GM23338 (cell line): ENCODE results near the gene JDP2. TPM values are rescaled to one million over a fixed set of nuclear protein-coding genes. Genes with fewer than 3 reads are reported as not detected.

Experiments
- ATAC-seq: fragments of 200-7000 bp; cut with Tn5 transposase; 3 replicates; pipeline ENCODE4 v1.9.1; 2020
- DNase-seq: peaks from one replicate; pipeline ENCODE4 v3.0.0-alpha.2; 2015; ENCODE audit warnings: low spot score
- H2AFZ ChIP-seq: fragments of 200-600 bp; sonication (generic); 2 replicates; pipeline ENCODE4 v1.8.0; 2016; ENCODE audit warnings: antibody characterized with exemption, mild to moderate bottlenecking, moderate library complexity
- H3F3A ChIP-seq: fragments of 200-600 bp; sonication (generic); replicated peaks from 2 replicates; pipeline ENCODE4 v1.8.0; 2017; ENCODE audit warnings: antibody characterized with exemption, mixed run types, low read depth
- H3K27ac ChIP-seq: fragments of 200-600 bp; sonication (generic); 2 replicates; pipeline ENCODE4 v1.6.1; 2016; ENCODE audit warnings: low read depth
- H3K27me3 ChIP-seq: fragments of 200-600 bp; sonication (generic); 2 replicates; pipeline ENCODE4 v1.8.0; 2016; ENCODE audit warnings: mild to moderate bottlenecking, mixed run types, moderate library complexity; ENCODE audit not compliant: insufficient read depth
- H3K36me3 ChIP-seq: fragments of 200-600 bp; sonication (generic); 2 replicates; pipeline ENCODE4 v1.8.0; 2016; ENCODE audit warnings: mild to moderate bottlenecking; ENCODE audit not compliant: insufficient read depth
- H3K4me1 ChIP-seq: fragments of 200-600 bp; sonication (generic); 2 replicates; pipeline ENCODE4 v1.8.0; 2016; ENCODE audit warnings: mild to moderate bottlenecking, moderate library complexity; ENCODE audit not compliant: insufficient read depth
- H3K4me2 ChIP-seq: fragments of 200-600 bp; sonication (generic); 2 replicates; pipeline ENCODE4 v1.7.1; 2017; ENCODE audit warnings: mixed run types
- H3K4me3 ChIP-seq: fragments of 200-600 bp; sonication (generic); 2 replicates; pipeline ENCODE4 v1.6.1; 2016; ENCODE audit warnings: mixed run types
- H3K79me2 ChIP-seq: fragments of 200-600 bp; sonication (generic); replicated peaks from 2 replicates; pipeline ENCODE4 v1.8.0; 2017; ENCODE audit warnings: mild to moderate bottlenecking; ENCODE audit not compliant: insufficient read depth
- H3K9me2 ChIP-seq: fragments of 200-600 bp; sonication (generic); 2 replicates; pipeline ENCODE4 v1.8.0; 2017; ENCODE audit not compliant: insufficient read depth
- H4K20me1 ChIP-seq: fragments of 200-600 bp; sonication (generic); replicated peaks from 2 replicates; pipeline ENCODE4 v1.8.0; 2017; ENCODE audit warnings: mild to moderate bottlenecking; ENCODE audit not compliant: insufficient read depth
- H3K27ac Mint-ChIP-seq: 2 replicates; pipeline ENCODE4 v1.8.0; 2020; ENCODE audit warnings: inconsistent platforms, mild to moderate bottlenecking, moderate library complexity, mixed read lengths
- H3K27me3 Mint-ChIP-seq: 3 replicates; pipeline ENCODE4 v1.8.0; 2022; ENCODE audit warnings: low read depth, mild to moderate bottlenecking, moderate library complexity, mixed read lengths, inconsistent platforms; ENCODE audit not compliant: insufficient read depth, poor library complexity
- H3K36me3 Mint-ChIP-seq: 3 replicates; pipeline ENCODE4 v1.8.0; 2021; ENCODE audit warnings: low read depth, mild to moderate bottlenecking, inconsistent platforms, moderate library complexity, mixed read lengths
- H3K4me1 Mint-ChIP-seq: 3 replicates; pipeline ENCODE4 v1.8.0; 2020; ENCODE audit warnings: mild to moderate bottlenecking, inconsistent platforms, mixed read lengths
- H3K4me3 Mint-ChIP-seq: 3 replicates; pipeline ENCODE4 v1.8.0; 2021; ENCODE audit warnings: moderate library complexity, mild to moderate bottlenecking, inconsistent platforms, mixed read lengths
- H3K9me3 Mint-ChIP-seq: 3 replicates; pipeline ENCODE4 v1.8.0; 2020; ENCODE audit warnings: moderate library complexity, mild to moderate bottlenecking, inconsistent platforms, mixed read lengths
- CREB1 ChIP-seq: fragments of 250-450 bp; sonication (Bioruptor Pico); IDR thresholded peaks from 2 replicates; pipeline ENCODE4 v1.5.0; 2020; ENCODE audit warnings: low read depth, mild to moderate bottlenecking, moderate library complexity
- EZH2 ChIP-seq: fragments of 200-600 bp; sonication (generic); IDR thresholded peaks from one replicate; pipeline ENCODE4 v1.8.0; 2017; ENCODE audit warnings: antibody characterized with exemption, mild to moderate bottlenecking, low read depth; ENCODE audit not compliant: unreplicated experiment
- EZH2phosphoT487 ChIP-seq: fragments of 200-600 bp; sonication (generic); IDR thresholded peaks from one replicate; pipeline ENCODE4 v1.8.1; 2018; ENCODE audit warnings: antibody characterized with exemption; ENCODE audit not compliant: unreplicated experiment
- JUNB ChIP-seq: IDR thresholded peaks from one replicate; pipeline ENCODE4 v1.6.1; 2016; ENCODE audit warnings: antibody characterized with exemption; ENCODE audit not compliant: unreplicated experiment
- POLR2AphosphoS5 ChIP-seq: IDR thresholded peaks from 2 replicates; pipeline ENCODE4 v1.6.1; 2016; ENCODE audit warnings: antibody characterized with exemption, low read depth
- STAT1 ChIP-seq: IDR thresholded peaks from one replicate; pipeline ENCODE4 v1.6.1; 2016; ENCODE audit warnings: antibody characterized with exemption; ENCODE audit not compliant: unreplicated experiment
- ZNF114 ChIP-seq: fragments of 250-450 bp; sonication (Bioruptor Pico); IDR thresholded peaks from 2 replicates; pipeline ENCODE4 v1.5.0; 2020; ENCODE audit warnings: mild to moderate bottlenecking, moderate library complexity
- polyA plus RNA-seq: library from polyadenylated mRNA; unstranded; fragments of >200 nt; fragmentation: Nextera tagmentation; extraction: Ambion mirVana; gene quantifications from 2 replicates; pipeline ENCODE4 v1.2.1, GENCODE V29; 2016
- total RNA-seq: library from RNA; depleted of rRNA; stranded (reverse); fragments of >200 nt; shearing (Covaris generic); gene quantifications from 2 replicates; pipeline ENCODE4 v1.2.3, GENCODE V29; 2014
- TF ChIP-seq, protein P1 (sequence below): fragments of 250-450 bp; sonication (Bioruptor Pico); IDR thresholded peaks from 2 replicates; pipeline ENCODE4 v1.5.0; 2020; ENCODE audit warnings: mild to moderate bottlenecking, moderate library complexity
- TF ChIP-seq, protein P2 (sequence below): IDR thresholded peaks from 2 replicates; pipeline ENCODE4 v1.6.1; 2016; ENCODE audit warnings: antibody characterized with exemption
- TF ChIP-seq, protein P3 (sequence below): IDR thresholded peaks from one replicate; pipeline ENCODE4 v1.6.1; 2018; ENCODE audit warnings: antibody characterized with exemption; ENCODE audit not compliant: unreplicated experiment

Gene JDP2
- total and polyA plus RNA-seq, 2 experiments from 2014 or later: 12.5 to 38.9 TPM

DNA sequence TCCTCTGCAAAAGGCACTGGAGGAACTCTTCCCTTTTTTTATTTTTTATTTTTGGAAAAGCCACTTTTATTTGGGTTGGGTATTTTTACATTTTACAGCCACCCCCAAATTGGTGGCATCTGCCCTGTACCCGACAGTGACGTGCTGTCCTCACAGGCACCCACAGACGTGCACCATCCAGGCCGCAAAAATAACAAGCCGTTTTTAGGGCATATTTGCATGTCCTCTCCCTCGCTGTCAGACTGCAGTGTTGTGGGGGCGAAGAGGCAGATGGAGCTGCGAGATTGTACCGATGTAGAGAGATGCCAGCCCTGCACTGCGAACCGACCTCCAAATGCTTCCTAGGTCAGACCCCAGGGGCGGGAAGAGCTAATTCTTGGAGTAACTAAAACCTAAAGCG is 12.2 kb downstream of the JDP2 start:
- Mint-ChIP-seq H3K27ac (no peak overlapping the region; the same call in 1 of the 2 replicates), H3K27me3 (peaks cover 3% of the 10 kb centered on the region), H3K36me3 (peaks cover 74% of the 10 kb centered on the region), H3K4me3 (no peak overlapping the region; the same call in 2 of the 3 replicates), H3K9me3 (no peaks in the 10 kb centered on the region), H3K4me1 (peaks cover 54% of the 10 kb centered on the region)
- peaks cover 4% of the 10 kb centered on the region; the same call in 1 of the 2 replicates for H3K36me3 ChIP-seq
- H3K4me3 ChIP-seq: no peak overlapping the region
- ATAC-seq (no peak), DNase-seq (no peak)
- no peak overlapping the region for H2AFZ ChIP-seq
- TF ChIP-seq STAT1 (no peak), CREB1 (no peak), JUNB (no peak), POLR2AphosphoS5 (no peak)
- peaks cover 13% of the 10 kb centered on the region; the same call in 1 of the 2 replicates for H3K4me1 ChIP-seq
- no peaks in the 10 kb centered on the region for H3F3A ChIP-seq
- peaks cover 26% of the 10 kb centered on the region for H3K79me2 ChIP-seq
- no peak overlapping the region for H3K4me2 ChIP-seq
- no peaks in the 10 kb centered on the region for H3K9me2 ChIP-seq
- no peaks in the 10 kb centered on the region for H3K27me3 ChIP-seq
- H4K20me1 ChIP-seq: peaks cover 14% of the 10 kb centered on the region
- H3K27ac ChIP-seq: no peak overlapping the region

DNA sequence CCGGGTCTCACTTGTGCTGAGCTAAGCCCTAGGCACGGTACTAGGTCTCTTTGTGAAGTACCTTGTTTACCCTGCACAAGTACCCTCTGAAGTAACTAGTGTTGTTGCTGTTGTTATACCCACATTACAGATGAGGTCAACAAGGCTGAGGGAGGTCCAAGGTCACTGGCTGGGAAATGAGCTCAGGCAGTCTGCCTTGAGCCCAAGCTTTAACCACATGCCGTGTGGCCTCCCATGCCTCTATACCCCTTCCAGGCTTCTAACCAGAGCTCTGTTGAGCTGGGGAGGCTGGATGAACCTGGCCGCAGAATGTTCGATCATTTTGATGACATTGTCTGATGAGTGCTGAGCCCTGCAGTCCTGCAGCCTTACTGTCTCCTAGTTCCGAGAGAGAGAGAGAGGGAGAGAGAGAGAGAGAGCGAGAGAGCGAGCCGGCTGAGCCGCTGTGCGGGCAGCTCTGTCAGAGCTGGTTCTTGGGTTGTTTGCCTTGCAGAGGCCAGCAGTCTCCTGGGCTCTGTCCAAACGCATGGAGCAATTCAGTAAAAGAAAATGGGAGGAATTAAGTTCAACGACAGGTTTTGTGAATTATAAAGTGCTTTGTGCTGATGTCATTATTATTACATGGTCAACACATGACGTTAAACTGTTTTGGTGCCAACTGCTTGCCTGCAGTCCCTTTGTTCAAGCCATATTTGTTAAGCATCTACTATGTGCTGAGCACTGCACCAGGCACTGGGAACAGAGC is 13.1 kb downstream of the JDP2 start:
- H3K9me3 Mint-ChIP-seq: no peaks in the 10 kb centered on the region
- H3K9me2 ChIP-seq: no peaks in the 10 kb centered on the region
- no peak for ATAC-seq
- 0 out of 2 replicates have a peak overlapping the region, but pooled peaks have one; percentile 59 for H3K27ac ChIP-seq
- no peak overlapping the region for H2AFZ ChIP-seq
- peaks cover 69% of the 10 kb centered on the region for H3K36me3 Mint-ChIP-seq
- H3K4me3 ChIP-seq: no peak overlapping the region
- H3K27me3 Mint-ChIP-seq: peaks cover 3% of the 10 kb centered on the region
- no peak overlapping the region for H3K4me3 Mint-ChIP-seq
- H3K27me3 ChIP-seq: no peaks in the 10 kb centered on the region
- no peaks in the 10 kb centered on the region for H3F3A ChIP-seq
- H3K4me2 ChIP-seq: no peak overlapping the region
- peaks cover 51% of the 10 kb centered on the region for H3K4me1 Mint-ChIP-seq
- H3K4me1 ChIP-seq: peaks cover 13% of the 10 kb centered on the region; the same call in 1 of the 2 replicates
- no peak for DNase-seq
- peaks cover 23% of the 10 kb centered on the region for H3K79me2 ChIP-seq
- peaks cover 12% of the 10 kb centered on the region for H4K20me1 ChIP-seq
- H3K27ac Mint-ChIP-seq: no peak overlapping the region
- H3K36me3 ChIP-seq: peaks cover 4% of the 10 kb centered on the region
- TF ChIP-seq EZH2 (no peak), ZNF114 (CRISPR knock-in tag) (no peak), CREB1 (no peak), STAT1 (no peak), EZH2phosphoT487 (no peak)
- TF ChIP-seq, protein P1, sequence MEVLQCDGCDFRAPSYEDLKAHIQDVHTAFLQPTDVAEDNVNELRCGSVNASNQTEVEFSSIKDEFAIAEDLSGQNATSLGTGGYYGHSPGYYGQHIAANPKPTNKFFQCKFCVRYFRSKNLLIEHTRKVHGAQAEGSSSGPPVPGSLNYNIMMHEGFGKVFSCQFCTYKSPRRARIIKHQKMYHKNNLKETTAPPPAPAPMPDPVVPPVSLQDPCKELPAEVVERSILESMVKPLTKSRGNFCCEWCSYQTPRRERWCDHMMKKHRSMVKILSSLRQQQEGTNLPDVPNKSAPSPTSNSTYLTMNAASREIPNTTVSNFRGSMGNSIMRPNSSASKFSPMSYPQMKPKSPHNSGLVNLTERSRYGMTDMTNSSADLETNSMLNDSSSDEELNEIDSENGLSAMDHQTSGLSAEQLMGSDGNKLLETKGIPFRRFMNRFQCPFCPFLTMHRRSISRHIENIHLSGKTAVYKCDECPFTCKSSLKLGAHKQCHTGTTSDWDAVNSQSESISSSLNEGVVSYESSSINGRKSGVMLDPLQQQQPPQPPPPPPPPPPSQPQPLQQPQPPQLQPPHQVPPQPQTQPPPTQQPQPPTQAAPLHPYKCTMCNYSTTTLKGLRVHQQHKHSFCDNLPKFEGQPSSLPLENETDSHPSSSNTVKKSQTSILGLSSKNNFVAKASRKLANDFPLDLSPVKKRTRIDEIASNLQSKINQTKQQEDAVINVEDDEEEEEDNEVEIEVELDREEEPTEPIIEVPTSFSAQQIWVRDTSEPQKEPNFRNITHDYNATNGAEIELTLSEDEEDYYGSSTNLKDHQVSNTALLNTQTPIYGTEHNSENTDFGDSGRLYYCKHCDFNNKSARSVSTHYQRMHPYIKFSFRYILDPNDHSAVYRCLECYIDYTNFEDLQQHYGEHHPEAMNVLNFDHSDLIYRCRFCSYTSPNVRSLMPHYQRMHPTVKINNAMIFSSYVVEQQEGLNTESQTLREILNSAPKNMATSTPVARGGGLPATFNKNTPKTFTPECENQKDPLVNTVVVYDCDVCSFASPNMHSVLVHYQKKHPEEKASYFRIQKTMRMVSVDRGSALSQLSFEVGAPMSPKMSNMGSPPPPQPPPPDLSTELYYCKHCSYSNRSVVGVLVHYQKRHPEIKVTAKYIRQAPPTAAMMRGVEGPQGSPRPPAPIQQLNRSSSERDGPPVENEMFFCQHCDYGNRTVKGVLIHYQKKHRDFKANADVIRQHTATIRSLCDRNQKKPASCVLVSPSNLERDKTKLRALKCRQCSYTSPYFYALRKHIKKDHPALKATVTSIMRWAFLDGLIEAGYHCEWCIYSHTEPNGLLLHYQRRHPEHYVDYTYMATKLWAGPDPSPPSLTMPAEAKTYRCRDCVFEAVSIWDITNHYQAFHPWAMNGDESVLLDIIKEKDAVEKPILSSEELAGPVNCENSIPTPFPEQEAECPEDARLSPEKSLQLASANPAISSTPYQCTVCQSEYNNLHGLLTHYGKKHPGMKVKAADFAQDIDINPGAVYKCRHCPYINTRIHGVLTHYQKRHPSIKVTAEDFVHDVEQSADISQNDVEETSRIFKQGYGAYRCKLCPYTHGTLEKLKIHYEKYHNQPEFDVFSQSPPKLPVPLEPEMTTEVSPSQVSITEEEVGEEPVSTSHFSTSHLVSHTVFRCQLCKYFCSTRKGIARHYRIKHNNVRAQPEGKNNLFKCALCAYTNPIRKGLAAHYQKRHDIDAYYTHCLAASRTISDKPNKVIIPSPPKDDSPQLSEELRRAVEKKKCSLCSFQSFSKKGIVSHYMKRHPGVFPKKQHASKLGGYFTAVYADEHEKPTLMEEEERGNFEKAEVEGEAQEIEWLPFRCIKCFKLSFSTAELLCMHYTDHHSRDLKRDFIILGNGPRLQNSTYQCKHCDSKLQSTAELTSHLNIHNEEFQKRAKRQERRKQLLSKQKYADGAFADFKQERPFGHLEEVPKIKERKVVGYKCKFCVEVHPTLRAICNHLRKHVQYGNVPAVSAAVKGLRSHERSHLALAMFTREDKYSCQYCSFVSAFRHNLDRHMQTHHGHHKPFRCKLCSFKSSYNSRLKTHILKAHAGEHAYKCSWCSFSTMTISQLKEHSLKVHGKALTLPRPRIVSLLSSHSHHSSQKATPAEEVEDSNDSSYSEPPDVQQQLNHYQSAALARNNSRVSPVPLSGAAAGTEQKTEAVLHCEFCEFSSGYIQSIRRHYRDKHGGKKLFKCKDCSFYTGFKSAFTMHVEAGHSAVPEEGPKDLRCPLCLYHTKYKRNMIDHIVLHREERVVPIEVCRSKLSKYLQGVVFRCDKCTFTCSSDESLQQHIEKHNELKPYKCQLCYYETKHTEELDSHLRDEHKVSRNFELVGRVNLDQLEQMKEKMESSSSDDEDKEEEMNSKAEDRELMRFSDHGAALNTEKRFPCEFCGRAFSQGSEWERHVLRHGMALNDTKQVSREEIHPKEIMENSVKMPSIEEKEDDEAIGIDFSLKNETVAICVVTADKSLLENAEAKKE: no peak
- TF ChIP-seq, protein P2, sequence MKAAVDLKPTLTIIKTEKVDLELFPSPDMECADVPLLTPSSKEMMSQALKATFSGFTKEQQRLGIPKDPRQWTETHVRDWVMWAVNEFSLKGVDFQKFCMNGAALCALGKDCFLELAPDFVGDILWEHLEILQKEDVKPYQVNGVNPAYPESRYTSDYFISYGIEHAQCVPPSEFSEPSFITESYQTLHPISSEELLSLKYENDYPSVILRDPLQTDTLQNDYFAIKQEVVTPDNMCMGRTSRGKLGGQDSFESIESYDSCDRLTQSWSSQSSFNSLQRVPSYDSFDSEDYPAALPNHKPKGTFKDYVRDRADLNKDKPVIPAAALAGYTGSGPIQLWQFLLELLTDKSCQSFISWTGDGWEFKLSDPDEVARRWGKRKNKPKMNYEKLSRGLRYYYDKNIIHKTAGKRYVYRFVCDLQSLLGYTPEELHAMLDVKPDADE: no peak
- TF ChIP-seq, protein P3, sequence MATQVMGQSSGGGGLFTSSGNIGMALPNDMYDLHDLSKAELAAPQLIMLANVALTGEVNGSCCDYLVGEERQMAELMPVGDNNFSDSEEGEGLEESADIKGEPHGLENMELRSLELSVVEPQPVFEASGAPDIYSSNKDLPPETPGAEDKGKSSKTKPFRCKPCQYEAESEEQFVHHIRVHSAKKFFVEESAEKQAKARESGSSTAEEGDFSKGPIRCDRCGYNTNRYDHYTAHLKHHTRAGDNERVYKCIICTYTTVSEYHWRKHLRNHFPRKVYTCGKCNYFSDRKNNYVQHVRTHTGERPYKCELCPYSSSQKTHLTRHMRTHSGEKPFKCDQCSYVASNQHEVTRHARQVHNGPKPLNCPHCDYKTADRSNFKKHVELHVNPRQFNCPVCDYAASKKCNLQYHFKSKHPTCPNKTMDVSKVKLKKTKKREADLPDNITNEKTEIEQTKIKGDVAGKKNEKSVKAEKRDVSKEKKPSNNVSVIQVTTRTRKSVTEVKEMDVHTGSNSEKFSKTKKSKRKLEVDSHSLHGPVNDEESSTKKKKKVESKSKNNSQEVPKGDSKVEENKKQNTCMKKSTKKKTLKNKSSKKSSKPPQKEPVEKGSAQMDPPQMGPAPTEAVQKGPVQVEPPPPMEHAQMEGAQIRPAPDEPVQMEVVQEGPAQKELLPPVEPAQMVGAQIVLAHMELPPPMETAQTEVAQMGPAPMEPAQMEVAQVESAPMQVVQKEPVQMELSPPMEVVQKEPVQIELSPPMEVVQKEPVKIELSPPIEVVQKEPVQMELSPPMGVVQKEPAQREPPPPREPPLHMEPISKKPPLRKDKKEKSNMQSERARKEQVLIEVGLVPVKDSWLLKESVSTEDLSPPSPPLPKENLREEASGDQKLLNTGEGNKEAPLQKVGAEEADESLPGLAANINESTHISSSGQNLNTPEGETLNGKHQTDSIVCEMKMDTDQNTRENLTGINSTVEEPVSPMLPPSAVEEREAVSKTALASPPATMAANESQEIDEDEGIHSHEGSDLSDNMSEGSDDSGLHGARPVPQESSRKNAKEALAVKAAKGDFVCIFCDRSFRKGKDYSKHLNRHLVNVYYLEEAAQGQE: no peak
